Measurements from ENCODE around the gene FGGY.

DNA sequence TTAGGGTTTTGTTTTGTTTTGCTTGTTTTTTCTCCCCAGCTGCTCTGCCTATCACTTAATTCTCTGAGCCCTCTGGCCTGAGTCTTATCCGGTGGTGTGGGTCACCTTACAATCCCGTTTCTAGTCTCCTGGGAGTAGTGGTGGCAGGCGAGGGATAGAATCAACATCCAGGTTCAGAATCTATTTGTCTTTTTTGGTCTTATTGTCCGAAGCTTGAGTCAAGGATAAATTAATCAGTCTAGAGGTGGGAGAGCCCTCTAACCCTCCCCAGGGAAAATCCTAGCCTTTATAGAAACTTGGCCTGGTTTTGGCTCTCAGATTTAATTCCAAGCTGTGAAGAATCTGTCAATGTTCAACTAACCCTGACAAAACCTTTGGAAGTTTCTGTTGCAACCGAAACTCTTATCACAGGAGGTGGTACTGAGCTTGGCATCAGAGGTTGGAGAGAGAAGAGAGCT lies 246.3 kb downstream of the FGGY start:
- TF ChIP-seq, protein P1, sequence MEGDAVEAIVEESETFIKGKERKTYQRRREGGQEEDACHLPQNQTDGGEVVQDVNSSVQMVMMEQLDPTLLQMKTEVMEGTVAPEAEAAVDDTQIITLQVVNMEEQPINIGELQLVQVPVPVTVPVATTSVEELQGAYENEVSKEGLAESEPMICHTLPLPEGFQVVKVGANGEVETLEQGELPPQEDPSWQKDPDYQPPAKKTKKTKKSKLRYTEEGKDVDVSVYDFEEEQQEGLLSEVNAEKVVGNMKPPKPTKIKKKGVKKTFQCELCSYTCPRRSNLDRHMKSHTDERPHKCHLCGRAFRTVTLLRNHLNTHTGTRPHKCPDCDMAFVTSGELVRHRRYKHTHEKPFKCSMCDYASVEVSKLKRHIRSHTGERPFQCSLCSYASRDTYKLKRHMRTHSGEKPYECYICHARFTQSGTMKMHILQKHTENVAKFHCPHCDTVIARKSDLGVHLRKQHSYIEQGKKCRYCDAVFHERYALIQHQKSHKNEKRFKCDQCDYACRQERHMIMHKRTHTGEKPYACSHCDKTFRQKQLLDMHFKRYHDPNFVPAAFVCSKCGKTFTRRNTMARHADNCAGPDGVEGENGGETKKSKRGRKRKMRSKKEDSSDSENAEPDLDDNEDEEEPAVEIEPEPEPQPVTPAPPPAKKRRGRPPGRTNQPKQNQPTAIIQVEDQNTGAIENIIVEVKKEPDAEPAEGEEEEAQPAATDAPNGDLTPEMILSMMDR (IDR thresholded peaks at IDR 0.05; ENCODE audit: low read depth, low read length), result no peak
- TF ChIP-seq MYC (IDR thresholded peaks at IDR 0.05; ENCODE audit: low read depth, low read length), result no peak
